Neuronal stem cell (in vitro differentiated cells): ENCODE measurements around the gene KLRC4.
"Not testable (repeated sequence)": the region's sequence is repeated elsewhere in the genome, so short reads cannot be mapped to it uniquely, and the experiment has no call there.

Experiments used
- DNase-seq: peaks from one replicate; pipeline ENCODE4 v3.0.0-alpha.2; 2013; ENCODE audit warnings: low spot score
- H2AFZ ChIP-seq: one replicate; pipeline ENCODE4 v1.6.1; 2013; ENCODE audit warnings: mild to moderate bottlenecking, low read length, inconsistent platforms
- H2AK5ac ChIP-seq: 2 replicates; pipeline ENCODE4 v1.6.1; 2013; ENCODE audit warnings: low read depth, mild to moderate bottlenecking, inconsistent platforms, low read length, moderate library complexity, mixed read lengths
- H2BK120ac ChIP-seq: 2 replicates; pipeline ENCODE4 v1.6.1; 2013; ENCODE audit warnings: low read depth, mild to moderate bottlenecking, inconsistent platforms, low read length, moderate library complexity, mixed read lengths
- H2BK12ac ChIP-seq: one replicate; pipeline ENCODE4 v1.6.1; 2013; ENCODE audit warnings: low read length, inconsistent platforms
- H2BK15ac ChIP-seq: 2 replicates; pipeline ENCODE4 v1.6.1; 2013; ENCODE audit warnings: mild to moderate bottlenecking, low read length, inconsistent platforms, mixed read lengths
- H2BK5ac ChIP-seq: one replicate; pipeline ENCODE4 v1.6.1; 2013; ENCODE audit warnings: inconsistent platforms, mild to moderate bottlenecking, low read length, moderate library complexity
- H3K14ac ChIP-seq: one replicate; pipeline ENCODE4 v1.6.1; 2013; ENCODE audit warnings: low read length, inconsistent platforms
- H3K18ac ChIP-seq: 2 replicates; pipeline ENCODE4 v1.6.1; 2013; ENCODE audit warnings: low read length, inconsistent platforms
- H3K23ac ChIP-seq: 2 replicates; pipeline ENCODE4 v1.6.1; 2013; ENCODE audit warnings: low read depth, mild to moderate bottlenecking, mixed read lengths, low read length, inconsistent platforms; ENCODE audit not compliant: poor library complexity
- H3K27ac ChIP-seq: replicated peaks from 3 replicates; pipeline ENCODE4 v1.5.1; 2013; ENCODE audit warnings: low read length, inconsistent platforms
- H3K27me3 ChIP-seq, 3 experiments: 2 replicates each; pipeline ENCODE4 v1.6.1; 2013; ENCODE audit warnings: low read length in 3 of 3, mild to moderate bottlenecking in 2 of 3, inconsistent platforms in 1 of 3, low read depth in 1 of 3, mixed read lengths in 1 of 3, moderate library complexity in 1 of 3; ENCODE audit not compliant: control insufficient read depth in 3 of 3, insufficient read depth in 3 of 3
- H3K36me3 ChIP-seq, 2 donors: replicated peaks in 1 of 2; 2 replicates each; pipeline ENCODE4 v1.6.1; 2013; ENCODE audit warnings: low read length in 2 of 2; ENCODE audit not compliant: control insufficient read depth in 2 of 2, insufficient read depth in 2 of 2
- H3K4ac ChIP-seq: 2 replicates; pipeline ENCODE4 v1.6.1; 2013; ENCODE audit warnings: inconsistent platforms, mild to moderate bottlenecking, low read length, moderate library complexity
- H3K4me1 ChIP-seq, 2 donors: 1 replicate in 1 of 2; 2 replicates in 1 of 2; pipeline ENCODE4 v1.6.1; 2013; ENCODE audit warnings: low read length in 2 of 2, low read depth in 1 of 2; ENCODE audit not compliant: control insufficient read depth in 2 of 2, insufficient read depth in 1 of 2
- H3K4me2 ChIP-seq: one replicate; pipeline ENCODE4 v1.6.1; 2013; ENCODE audit warnings: mild to moderate bottlenecking, low read length, inconsistent platforms; ENCODE audit not compliant: insufficient read depth, poor library complexity, severe bottlenecking
- H3K4me3 ChIP-seq, 2 donors: 2 replicates each; pipeline ENCODE4 v1.5.1; 2013; ENCODE audit warnings: low read length in 2 of 2, mild to moderate bottlenecking in 2 of 2, inconsistent platforms in 1 of 2, moderate library complexity in 1 of 2
- H3K79me1 ChIP-seq: one replicate; pipeline ENCODE4 v1.6.1; 2013; ENCODE audit warnings: low read depth, mild to moderate bottlenecking, inconsistent platforms, low read length, moderate library complexity
- H3K9ac ChIP-seq: one replicate; pipeline ENCODE4 v1.6.1; 2013; ENCODE audit warnings: mild to moderate bottlenecking, low read depth, low read length, inconsistent platforms; ENCODE audit not compliant: poor library complexity
- H3K9me3 ChIP-seq, 2 donors: replicated peaks in 1 of 2; 2 replicates each; pipeline versions ENCODE3 to v1.6.1; 2013; ENCODE audit warnings: low read length in 2 of 2, mild to moderate bottlenecking in 2 of 2, inconsistent platforms in 1 of 2, low read depth in 1 of 2, mixed read lengths in 1 of 2, moderate library complexity in 1 of 2; ENCODE audit not compliant: control insufficient read depth in 2 of 2, insufficient read depth in 1 of 2
- H4K8ac ChIP-seq: one replicate; pipeline ENCODE4 v1.6.1; 2013; ENCODE audit warnings: low read depth, mild to moderate bottlenecking, inconsistent platforms, low read length, moderate library complexity
- H4K91ac ChIP-seq: one replicate; pipeline ENCODE4 v1.6.1; 2013; ENCODE audit warnings: low read length, low read depth, mild to moderate bottlenecking, inconsistent platforms; ENCODE audit not compliant: poor library complexity
- WGBS, 2 donors: extraction: QIAGEN DNeasy Blood & Tissue Kit; methylation state at CpG; one replicate each; pipeline ENCODE4 v1.1.7; 2013; ENCODE audit warnings: missing lambda C conversion rate in 2 of 2, mixed read lengths in 1 of 2; ENCODE audit not compliant: insufficient read length in 2 of 2, insufficient replicate concordance in 1 of 2; ENCODE audit errors: extremely low coverage in 2 of 2; 5-methylcytosine and 5-hydroxymethylcytosine counted together

The KLRC4 gene

GRCh38 chr12:10430623-10431022 lies 21.1 kb upstream of the KLRC4 start:
- H2AFZ ChIP-seq, H3K23ac ChIP-seq, H3K9ac ChIP-seq, H3K27me3 ChIP-seq, H4K91ac ChIP-seq, H3K36me3 ChIP-seq, H2AK5ac ChIP-seq, H2BK15ac ChIP-seq, H2BK5ac ChIP-seq, H2BK120ac ChIP-seq, H3K4me2 ChIP-seq, H3K9me3 ChIP-seq, DNase-seq, H4K8ac ChIP-seq, H3K4ac ChIP-seq, H3K27ac ChIP-seq, H3K79me1 ChIP-seq, H3K18ac ChIP-seq, H2BK12ac ChIP-seq, H3K4me3 ChIP-seq, H3K14ac ChIP-seq, H3K4me1 ChIP-seq: not testable (repeated sequence)
- WGBS, 2 donors, result no CpG with 5 or more reads among the region's 4 CpGs

GRCh38 chr12:10425938-10426337 lies 16.4 kb upstream of the KLRC4 start:
- H3K4me3 ChIP-seq, H3K23ac ChIP-seq, H4K91ac ChIP-seq, H3K14ac ChIP-seq, H2BK12ac ChIP-seq, H2BK5ac ChIP-seq, H3K4ac ChIP-seq, DNase-seq, H3K9ac ChIP-seq, H3K27ac ChIP-seq, H3K18ac ChIP-seq, H3K27me3 ChIP-seq, H3K79me1 ChIP-seq, H3K36me3 ChIP-seq, H3K4me2 ChIP-seq, H4K8ac ChIP-seq, H3K4me1 ChIP-seq, H2AK5ac ChIP-seq, H3K9me3 ChIP-seq, H2BK15ac ChIP-seq, H2BK120ac ChIP-seq: not testable (repeated sequence)
- peak overlapping the region; percentile 66 for H2AFZ ChIP-seq
- WGBS, 2 donors, result no CpG with 5 or more reads among the region's 8 CpGs

- H3K27me3 ChIP-seq, H2AFZ ChIP-seq, H3K9ac ChIP-seq, H3K18ac ChIP-seq, H3K4me2 ChIP-seq, H2BK12ac ChIP-seq, H3K79me1 ChIP-seq, H3K14ac ChIP-seq, H2BK120ac ChIP-seq, H4K8ac ChIP-seq, H3K9me3 ChIP-seq, H3K36me3 ChIP-seq, H3K4me1 ChIP-seq, H2AK5ac ChIP-seq, DNase-seq, H2BK15ac ChIP-seq, H4K91ac ChIP-seq, H3K23ac ChIP-seq, H3K4ac ChIP-seq, H3K4me3 ChIP-seq, H3K27ac ChIP-seq, H2BK5ac ChIP-seq: not testable (repeated sequence)
- WGBS, 2 donors, result no CpG with 5 or more reads among the region's 1 CpG
These were observed 14.8 kb upstream of the KLRC4 start for GRCh38 chr12:10424260-10424899.

DNA sequence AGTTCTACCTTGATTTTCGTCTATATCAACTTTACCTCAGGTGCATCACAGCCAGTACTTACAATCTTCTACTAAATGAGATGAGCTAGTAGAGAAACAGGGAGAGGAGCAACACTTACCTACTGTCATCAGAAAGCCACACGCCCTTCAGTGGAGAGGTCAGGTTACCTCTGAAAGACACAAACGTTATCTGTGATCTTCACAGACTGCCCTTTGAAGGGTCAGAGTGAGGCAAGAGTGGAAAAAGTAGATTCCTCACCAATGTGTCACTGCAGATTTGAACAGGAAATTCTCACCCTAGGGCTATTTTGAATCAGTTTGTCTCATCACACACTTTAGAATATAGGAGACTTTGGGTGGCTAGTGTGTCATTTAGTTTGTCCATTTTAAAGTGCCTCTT lies 12.6 kb upstream of the KLRC4 start:
- H2BK15ac ChIP-seq, H3K23ac ChIP-seq, H2BK12ac ChIP-seq, H3K9me3 ChIP-seq, H3K9ac ChIP-seq, H3K4me2 ChIP-seq, H3K4me3 ChIP-seq, H2BK5ac ChIP-seq, H3K4me1 ChIP-seq, H2AFZ ChIP-seq, H3K18ac ChIP-seq, H2AK5ac ChIP-seq, H3K4ac ChIP-seq, H3K36me3 ChIP-seq, H3K27ac ChIP-seq, H3K14ac ChIP-seq, DNase-seq, H3K27me3 ChIP-seq, H4K91ac ChIP-seq, H4K8ac ChIP-seq, H3K79me1 ChIP-seq, H2BK120ac ChIP-seq: not testable (repeated sequence)
- no CpG with 5 or more reads among the region's 3 CpGs for WGBS, 2 donors
